Measurements from ENCODE around the gene CCER1. TPM values are rescaled to one million over a fixed set of nuclear protein-coding genes. Genes with fewer than 3 reads are reported as not detected.
"Not testable (repeated sequence)": the region's sequence is repeated elsewhere in the genome, so short reads cannot be mapped to it uniquely, and the experiment has no call there.

Gene CCER1
- polyA plus RNA-seq, 2 of the 4 experiments (the other 2 are of a cell fraction): not detected

GRCh38 chr12:90989686-90990111 lies 34.7 kb upstream of the CCER1 start (continued):
- TF ChIP-seq TP53 (CRISPR knock-in tag; IDR thresholded peaks at IDR 0.05) (no peak), BHLHE40 (IDR thresholded peaks at IDR 0.05; ENCODE audit: low read depth, low read length) (no peak), EHMT2 (IDR thresholded peaks at IDR 0.05; ENCODE audit: low read depth) (no peak), ELK1 (IDR thresholded peaks at IDR 0.05; ENCODE audit: low read depth, low read length) (no peak), TFCP2L1 (CRISPR knock-in tag; IDR thresholded peaks at IDR 0.05) (no peak), POLR2A (IDR thresholded peaks at IDR 0.05; ENCODE audit: low read length) (no peak), CHD2 (IDR thresholded peaks at IDR 0.05; ENCODE audit: low read length, partially characterized antibody) (no peak)

GRCh38 chr12:90987520-90987919 lies 32.5 kb upstream of the CCER1 start:
- no peak for FAIRE-seq
- no peak overlapping the region for H3K4me3 ChIP-seq
- DNase-seq (ENCODE audit: low read depth in 1 of 2, low spot score in 1 of 2): no peak
- 11% methylated on average over 1 of the region's 1 CpG for WGBS (ENCODE audit: missing lambda C conversion rate)
- H3K9me3 ChIP-seq: no peaks in the 10 kb centered on the region
- ATAC-seq: peak in 1 of 2 experiments; percentile 51; a peak in 1 of 6 replicates
- no peaks in the 10 kb centered on the region for H3K4me1 ChIP-seq
- H3K27ac ChIP-seq: no peak overlapping the region
- CTCF ChIA-PET: interaction anchor here (1.0 kb wide), 1 partner anchor 367 kb away, joined by 3 read pairs; no protein-coding TSS in a partner anchor
- POLR2A ChIA-PET: no interaction called here
- no peak overlapping the region for H3K4me2 ChIP-seq
- TF ChIP-seq HOXB13 (CRISPR knock-in tag; IDR thresholded peaks at IDR 0.05; ENCODE audit: low read depth): no peak

- no peak overlapping the region for H3K4me3 ChIP-seq
- no peak for ATAC-seq
- H3K4me2 ChIP-seq: no peak overlapping the region
- WGBS (ENCODE audit: missing lambda C conversion rate): 65% methylated on average over 1 of the region's 1 CpG
- no peak for TF ChIP-seq POLR2A (IDR thresholded peaks at IDR 0.05; ENCODE audit: low read length)
- TF ChIP-seq JUN (IDR thresholded peaks at IDR 0.05): no peak
- TF ChIP-seq CTCF (IDR thresholded peaks at IDR 0.05): no peak
- no peak for TF ChIP-seq USF2 (IDR thresholded peaks at IDR 0.05)
- TF ChIP-seq NR3C1 (IDR thresholded peaks at IDR 0.05): no peak
- no peak for TF ChIP-seq KDM1A (IDR thresholded peaks at IDR 0.05; ENCODE audit: low read depth)
- TF ChIP-seq HES2 (IDR thresholded peaks at IDR 0.05): no peak
- no peaks in the 10 kb centered on the region for H3K9me3 ChIP-seq
- DNase-seq (ENCODE audit: low read depth in 1 of 2, low spot score in 1 of 2): no peak
- ChIA-PET CTCF (interaction anchor here (1.0 to 1.5 kb wide), 3 partner anchors 9 to 368 kb away, joined by 3 read pairs; no protein-coding TSS in a partner anchor), POLR2A (no interaction called here)
- H3K4me1 ChIP-seq: no peaks in the 10 kb centered on the region
- H3K27ac ChIP-seq: no peak overlapping the region
- FAIRE-seq: no peak
Observed at GRCh38 chr12:90987101-90987500, 32.1 kb upstream of the CCER1 start.

GRCh38 chr12:90985331-90985730 lies 30.4 kb upstream of the CCER1 start:
- CTCF ChIA-PET: interaction anchor here (1.6 kb wide), 1 partner anchor 123 kb away, joined by 6 read pairs; no protein-coding TSS in a partner anchor

GRCh38 chr12:90984114-90984513 lies 29.1 kb upstream of the CCER1 start:
- no peak for ATAC-seq

More at GRCh38 chr12:90985331-90985730, 30.4 kb upstream of the CCER1 start:
- H3K4me1 ChIP-seq; FAIRE-seq; H3K4me2 ChIP-seq; H3K4me3 ChIP-seq; H3K9me3 ChIP-seq; POLR2A ChIA-PET; ATAC-seq; DNase-seq (ENCODE audit: low read depth in 1 of 2, low spot score in 1 of 2); H3K27ac ChIP-seq: not testable (repeated sequence)
- WGBS (ENCODE audit: missing lambda C conversion rate): 33% methylated on average over 3 of the region's 3 CpGs

More at GRCh38 chr12:90984114-90984513, 29.1 kb upstream of the CCER1 start:
- Histone ChIP-seq H3K4me3 (no peak overlapping the region), H3K27ac (no peak overlapping the region), H3K4me1 (no peaks in the 10 kb centered on the region), H3K9me3 (no peaks in the 10 kb centered on the region), H3K4me2 (no peak overlapping the region)
- DNase-seq (ENCODE audit: low read depth in 1 of 2, low spot score in 1 of 2): no peak
- CTCF ChIA-PET: interaction anchor here (1.6 kb wide), 1 partner anchor 125 kb away, joined by 6 read pairs; no protein-coding TSS in a partner anchor
- POLR2A ChIA-PET: no interaction called here
- FAIRE-seq: no peak
- 41% methylated on average over 3 of the region's 3 CpGs for WGBS (ENCODE audit: missing lambda C conversion rate)
- TF ChIP-seq USF2 (IDR thresholded peaks at IDR 0.05) (no peak), HDAC2 (IDR thresholded peaks at IDR 0.05) (no peak), ZC3H11A (IDR thresholded peaks at IDR 0.05) (no peak)
